GM23338 (cell line): ENCODE measurements around the gene PAMR1. TPM values are rescaled to one million over a fixed set of nuclear protein-coding genes. Genes with fewer than 3 reads are reported as not detected.

Experiments used
- ATAC-seq: fragments of 200-7000 bp; cut with Tn5 transposase; 3 replicates; pipeline ENCODE4 v1.9.1; 2020
- DNase-seq: peaks from one replicate; pipeline ENCODE4 v3.0.0-alpha.2; 2015; ENCODE audit warnings: low spot score
- H2AFZ ChIP-seq: fragments of 200-600 bp; sonication (generic); 2 replicates; pipeline ENCODE4 v1.8.0; 2016; ENCODE audit warnings: antibody characterized with exemption, mild to moderate bottlenecking, moderate library complexity
- H3F3A ChIP-seq: fragments of 200-600 bp; sonication (generic); replicated peaks from 2 replicates; pipeline ENCODE4 v1.8.0; 2017; ENCODE audit warnings: antibody characterized with exemption, mixed run types, low read depth
- H3K27ac ChIP-seq: fragments of 200-600 bp; sonication (generic); 2 replicates; pipeline ENCODE4 v1.6.1; 2016; ENCODE audit warnings: low read depth
- H3K27me3 ChIP-seq: fragments of 200-600 bp; sonication (generic); 2 replicates; pipeline ENCODE4 v1.8.0; 2016; ENCODE audit warnings: mild to moderate bottlenecking, mixed run types, moderate library complexity; ENCODE audit not compliant: insufficient read depth
- H3K36me3 ChIP-seq: fragments of 200-600 bp; sonication (generic); 2 replicates; pipeline ENCODE4 v1.8.0; 2016; ENCODE audit warnings: mild to moderate bottlenecking; ENCODE audit not compliant: insufficient read depth
- H3K4me1 ChIP-seq: fragments of 200-600 bp; sonication (generic); 2 replicates; pipeline ENCODE4 v1.8.0; 2016; ENCODE audit warnings: mild to moderate bottlenecking, moderate library complexity; ENCODE audit not compliant: insufficient read depth
- H3K4me2 ChIP-seq: fragments of 200-600 bp; sonication (generic); 2 replicates; pipeline ENCODE4 v1.7.1; 2017; ENCODE audit warnings: mixed run types
- H3K4me3 ChIP-seq: fragments of 200-600 bp; sonication (generic); 2 replicates; pipeline ENCODE4 v1.6.1; 2016; ENCODE audit warnings: mixed run types
- H3K79me2 ChIP-seq: fragments of 200-600 bp; sonication (generic); replicated peaks from 2 replicates; pipeline ENCODE4 v1.8.0; 2017; ENCODE audit warnings: mild to moderate bottlenecking; ENCODE audit not compliant: insufficient read depth
- H3K9me2 ChIP-seq: fragments of 200-600 bp; sonication (generic); 2 replicates; pipeline ENCODE4 v1.8.0; 2017; ENCODE audit not compliant: insufficient read depth
- H4K20me1 ChIP-seq: fragments of 200-600 bp; sonication (generic); replicated peaks from 2 replicates; pipeline ENCODE4 v1.8.0; 2017; ENCODE audit warnings: mild to moderate bottlenecking; ENCODE audit not compliant: insufficient read depth
- H3K27ac Mint-ChIP-seq: 2 replicates; pipeline ENCODE4 v1.8.0; 2020; ENCODE audit warnings: inconsistent platforms, mild to moderate bottlenecking, moderate library complexity, mixed read lengths
- H3K27me3 Mint-ChIP-seq: 3 replicates; pipeline ENCODE4 v1.8.0; 2022; ENCODE audit warnings: low read depth, mild to moderate bottlenecking, moderate library complexity, mixed read lengths, inconsistent platforms; ENCODE audit not compliant: insufficient read depth, poor library complexity
- H3K36me3 Mint-ChIP-seq: 3 replicates; pipeline ENCODE4 v1.8.0; 2021; ENCODE audit warnings: low read depth, mild to moderate bottlenecking, inconsistent platforms, moderate library complexity, mixed read lengths
- H3K4me1 Mint-ChIP-seq: 3 replicates; pipeline ENCODE4 v1.8.0; 2020; ENCODE audit warnings: mild to moderate bottlenecking, inconsistent platforms, mixed read lengths
- H3K4me3 Mint-ChIP-seq: 3 replicates; pipeline ENCODE4 v1.8.0; 2021; ENCODE audit warnings: moderate library complexity, mild to moderate bottlenecking, inconsistent platforms, mixed read lengths
- H3K9me3 Mint-ChIP-seq: 3 replicates; pipeline ENCODE4 v1.8.0; 2020; ENCODE audit warnings: moderate library complexity, mild to moderate bottlenecking, inconsistent platforms, mixed read lengths
- CREB1 ChIP-seq: fragments of 250-450 bp; sonication (Bioruptor Pico); IDR thresholded peaks from 2 replicates; pipeline ENCODE4 v1.5.0; 2020; ENCODE audit warnings: low read depth, mild to moderate bottlenecking, moderate library complexity
- CTCF ChIP-seq, 2 experiments: fragments of 200-600 bp in 1 of 2; sonication (generic) in 1 of 2; conservative IDR thresholded peaks; 2 replicates each; pipeline versions ENCODE4 v1.5.1 to v1.6.1; 2016 to 2017; ENCODE audit warnings: antibody characterized with exemption in 2 of 2, low read depth in 2 of 2, mild to moderate bottlenecking in 2 of 2, moderate library complexity in 1 of 2
- ETS1 ChIP-seq: IDR thresholded peaks from 2 replicates; pipeline ENCODE4 v1.6.1; 2016; ENCODE audit warnings: antibody characterized with exemption
- EZH2 ChIP-seq: fragments of 200-600 bp; sonication (generic); IDR thresholded peaks from one replicate; pipeline ENCODE4 v1.8.0; 2017; ENCODE audit warnings: antibody characterized with exemption, mild to moderate bottlenecking, low read depth; ENCODE audit not compliant: unreplicated experiment
- EZH2phosphoT487 ChIP-seq: fragments of 200-600 bp; sonication (generic); IDR thresholded peaks from one replicate; pipeline ENCODE4 v1.8.1; 2018; ENCODE audit warnings: antibody characterized with exemption; ENCODE audit not compliant: unreplicated experiment
- JUNB ChIP-seq: IDR thresholded peaks from one replicate; pipeline ENCODE4 v1.6.1; 2016; ENCODE audit warnings: antibody characterized with exemption; ENCODE audit not compliant: unreplicated experiment
- POLR2AphosphoS5 ChIP-seq: IDR thresholded peaks from 2 replicates; pipeline ENCODE4 v1.6.1; 2016; ENCODE audit warnings: antibody characterized with exemption, low read depth
- REST ChIP-seq: IDR thresholded peaks from one replicate; pipeline ENCODE4 v1.6.1; 2018; ENCODE audit warnings: antibody characterized with exemption; ENCODE audit not compliant: unreplicated experiment
- STAT1 ChIP-seq: IDR thresholded peaks from one replicate; pipeline ENCODE4 v1.6.1; 2016; ENCODE audit warnings: antibody characterized with exemption; ENCODE audit not compliant: unreplicated experiment
- ZNF114 ChIP-seq: fragments of 250-450 bp; sonication (Bioruptor Pico); IDR thresholded peaks from 2 replicates; pipeline ENCODE4 v1.5.0; 2020; ENCODE audit warnings: mild to moderate bottlenecking, moderate library complexity
- ZNF331 ChIP-seq: fragments of 250-450 bp; sonication (Bioruptor Pico); IDR thresholded peaks from 2 replicates; pipeline ENCODE4 v1.5.0; 2020; ENCODE audit warnings: low read depth, mild to moderate bottlenecking, moderate library complexity
- polyA plus RNA-seq: library from polyadenylated mRNA; unstranded; fragments of >200 nt; fragmentation: Nextera tagmentation; extraction: Ambion mirVana; gene quantifications from 2 replicates; pipeline ENCODE4 v1.2.1, GENCODE V29; 2016
- total RNA-seq: library from RNA; depleted of rRNA; stranded (reverse); fragments of >200 nt; shearing (Covaris generic); gene quantifications from 2 replicates; pipeline ENCODE4 v1.2.3, GENCODE V29; 2014

The PAMR1 gene
- total and polyA plus RNA-seq, 2 experiments from 2014 or later: 1.6 to 3.1 TPM

GRCh38 chr11:35552616-35553015 lies 27.2 kb upstream of the PAMR1 start (continued):
- TF ChIP-seq ETS1 (no peak), STAT1 (no peak), ZNF331 (no peak), EZH2phosphoT487 (no peak), JUNB (no peak)

- TF ChIP-seq CREB1 (CRISPR knock-in tag): no peak
- DNase-seq: no peak
Measured at GRCh38 chr11:35550374-35551036, 25.1 kb upstream of the PAMR1 start.

GRCh38 chr11:35549787-35550186 lies 24.4 kb upstream of the PAMR1 start:
- H3K27ac Mint-ChIP-seq: no peak overlapping the region
- TF ChIP-seq EZH2 (no peak), CREB1 (CRISPR knock-in tag) (no peak), ZNF331 (no peak), CTCF (conservative IDR thresholded peaks at IDR 0.05; ENCODE audit: low read depth in 2 of 2) (no peak), REST (no peak), ETS1 (no peak), POLR2AphosphoS5 (no peak), ZNF114 (CRISPR knock-in tag) (no peak), JUNB (no peak)

More at GRCh38 chr11:35550374-35551036, 25.1 kb upstream of the PAMR1 start:
- H3K4me3 Mint-ChIP-seq: no peak overlapping the region
- no peaks in the 10 kb centered on the region for H3K36me3 Mint-ChIP-seq
- Histone ChIP-seq H3F3A (no peaks in the 10 kb centered on the region), H3K79me2 (no peaks in the 10 kb centered on the region), H3K4me2 (no peak overlapping the region), H2AFZ (no peak overlapping the region), H3K36me3 (no peaks in the 10 kb centered on the region), H3K4me3 (no peak overlapping the region), H3K4me1 (peaks cover 8% of the 10 kb centered on the region), H3K9me2 (no peaks in the 10 kb centered on the region), H3K27me3 (no peaks in the 10 kb centered on the region), H3K27ac (no peak overlapping the region), H4K20me1 (no peaks in the 10 kb centered on the region)
- ATAC-seq: no peak
- no peak overlapping the region for H3K27ac Mint-ChIP-seq
- H3K4me1 Mint-ChIP-seq: peaks cover 28% of the 10 kb centered on the region
- peaks cover 4% of the 10 kb centered on the region for H3K27me3 Mint-ChIP-seq
- H3K9me3 Mint-ChIP-seq: no peaks in the 10 kb centered on the region

More at GRCh38 chr11:35549787-35550186, 24.4 kb upstream of the PAMR1 start:
- no peaks in the 10 kb centered on the region for H3K9me3 Mint-ChIP-seq
- no peak overlapping the region for H3K4me2 ChIP-seq
- no peaks in the 10 kb centered on the region for H3K36me3 ChIP-seq
- H3K9me2 ChIP-seq: no peaks in the 10 kb centered on the region
- H3K4me1 Mint-ChIP-seq: peaks cover 24% of the 10 kb centered on the region
- peak overlapping the region; percentile 59; the same call in 1 of the 2 replicates for H2AFZ ChIP-seq
- peak; percentile 50 for ATAC-seq
- peaks cover 4% of the 10 kb centered on the region for H3K27me3 Mint-ChIP-seq
- H3K79me2 ChIP-seq: no peaks in the 10 kb centered on the region
- no peaks in the 10 kb centered on the region for H3F3A ChIP-seq
- no peak overlapping the region for H3K4me3 ChIP-seq
- no peaks in the 10 kb centered on the region for H4K20me1 ChIP-seq
- H3K27ac ChIP-seq: no peak overlapping the region
- peak; percentile 18 for DNase-seq
- no peak overlapping the region for H3K4me3 Mint-ChIP-seq
- H3K36me3 Mint-ChIP-seq: no peaks in the 10 kb centered on the region
- no peaks in the 10 kb centered on the region for H3K27me3 ChIP-seq
- H3K4me1 ChIP-seq: peaks cover 8% of the 10 kb centered on the region
